Panc1 (cell line): ENCODE measurements around the gene KRT4.

Source experiments
- CTCF ChIP-seq: fragments of 450-650 bp; IDR thresholded peaks from 2 replicates; pipeline ENCODE4 v1.5.1; 2017; ENCODE audit warnings: mild to moderate bottlenecking
- POLR2AphosphoS5 ChIP-seq: IDR thresholded peaks from 2 replicates; pipeline ENCODE4 v1.6.1; 2012; ENCODE audit warnings: mild to moderate bottlenecking, low read depth, low read length, moderate library complexity
- TCF7L2 ChIP-seq: IDR thresholded peaks from 2 replicates; pipeline ENCODE4 v1.6.1; 2011; ENCODE audit warnings: mild to moderate bottlenecking, low read depth, low read length, inconsistent platforms
- TF ChIP-seq, protein P1 (sequence below), 2 experiments: IDR thresholded peaks; 2 replicates each; pipeline ENCODE4 v1.6.1; 2011 to 2012; ENCODE audit warnings: low read depth in 2 of 2, control low read depth in 1 of 2, low read length in 1 of 2, mild to moderate bottlenecking in 1 of 2, moderate library complexity in 1 of 2; ENCODE audit not compliant: insufficient read depth in 1 of 2

DNA sequence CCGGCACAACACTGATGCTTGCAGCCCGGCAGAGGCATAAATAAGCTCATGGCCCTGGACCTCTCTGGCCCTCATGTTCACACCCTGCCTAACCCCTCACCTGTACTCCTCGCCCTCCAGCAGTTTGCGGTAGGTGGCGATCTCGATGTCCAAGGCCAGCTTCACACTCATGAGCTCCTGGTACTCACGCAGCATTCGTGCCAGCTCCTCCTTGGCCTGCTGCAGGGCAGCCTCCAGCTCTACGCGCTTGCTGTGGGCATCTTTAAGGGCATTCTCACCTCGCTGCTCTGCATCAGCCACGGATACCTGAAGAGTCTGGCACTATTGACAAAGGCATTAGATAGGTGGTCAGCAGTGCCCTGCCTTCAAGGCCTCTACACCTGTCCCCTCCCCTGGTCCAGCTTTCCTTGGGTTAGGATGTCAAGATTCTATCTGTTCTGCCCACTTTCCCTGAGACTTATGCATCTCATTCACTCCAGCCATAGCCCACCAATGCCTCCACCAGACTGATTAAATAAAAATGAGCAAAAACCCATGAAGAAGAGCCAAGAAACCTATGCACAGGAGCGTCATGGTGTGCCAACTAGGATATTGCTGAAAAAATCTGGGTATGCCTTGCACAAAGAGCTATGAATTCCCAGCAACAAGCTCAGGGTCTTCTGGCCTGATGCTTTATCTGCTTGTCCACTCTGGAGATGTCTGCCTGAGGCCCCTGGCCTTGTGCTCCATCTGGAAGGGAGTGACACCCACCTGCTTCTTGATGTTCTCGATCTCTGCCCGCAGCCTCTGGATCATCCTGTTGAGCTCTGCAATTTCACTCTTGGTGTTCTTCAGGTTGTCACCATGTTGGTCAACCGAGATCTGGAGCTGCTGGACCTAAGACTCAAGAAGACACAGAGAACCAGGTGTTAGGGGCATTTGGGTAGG lies 6.1 kb downstream of the KRT4 start:
- TF ChIP-seq CTCF (no peak), POLR2AphosphoS5 (no peak), TCF7L2 (no peak)
- TF ChIP-seq, protein P1, sequence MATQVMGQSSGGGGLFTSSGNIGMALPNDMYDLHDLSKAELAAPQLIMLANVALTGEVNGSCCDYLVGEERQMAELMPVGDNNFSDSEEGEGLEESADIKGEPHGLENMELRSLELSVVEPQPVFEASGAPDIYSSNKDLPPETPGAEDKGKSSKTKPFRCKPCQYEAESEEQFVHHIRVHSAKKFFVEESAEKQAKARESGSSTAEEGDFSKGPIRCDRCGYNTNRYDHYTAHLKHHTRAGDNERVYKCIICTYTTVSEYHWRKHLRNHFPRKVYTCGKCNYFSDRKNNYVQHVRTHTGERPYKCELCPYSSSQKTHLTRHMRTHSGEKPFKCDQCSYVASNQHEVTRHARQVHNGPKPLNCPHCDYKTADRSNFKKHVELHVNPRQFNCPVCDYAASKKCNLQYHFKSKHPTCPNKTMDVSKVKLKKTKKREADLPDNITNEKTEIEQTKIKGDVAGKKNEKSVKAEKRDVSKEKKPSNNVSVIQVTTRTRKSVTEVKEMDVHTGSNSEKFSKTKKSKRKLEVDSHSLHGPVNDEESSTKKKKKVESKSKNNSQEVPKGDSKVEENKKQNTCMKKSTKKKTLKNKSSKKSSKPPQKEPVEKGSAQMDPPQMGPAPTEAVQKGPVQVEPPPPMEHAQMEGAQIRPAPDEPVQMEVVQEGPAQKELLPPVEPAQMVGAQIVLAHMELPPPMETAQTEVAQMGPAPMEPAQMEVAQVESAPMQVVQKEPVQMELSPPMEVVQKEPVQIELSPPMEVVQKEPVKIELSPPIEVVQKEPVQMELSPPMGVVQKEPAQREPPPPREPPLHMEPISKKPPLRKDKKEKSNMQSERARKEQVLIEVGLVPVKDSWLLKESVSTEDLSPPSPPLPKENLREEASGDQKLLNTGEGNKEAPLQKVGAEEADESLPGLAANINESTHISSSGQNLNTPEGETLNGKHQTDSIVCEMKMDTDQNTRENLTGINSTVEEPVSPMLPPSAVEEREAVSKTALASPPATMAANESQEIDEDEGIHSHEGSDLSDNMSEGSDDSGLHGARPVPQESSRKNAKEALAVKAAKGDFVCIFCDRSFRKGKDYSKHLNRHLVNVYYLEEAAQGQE (IDR thresholded peaks at IDR 0.05; ENCODE audit: insufficient read depth in 1 of 2, low read depth in 2 of 2, low read length in 1 of 2) = no peak
